Measurements from ENCODE around the gene IGF2BP3.

GRCh38 chr7:23377134-23377533 lies 93.2 kb downstream of the IGF2BP3 start:
- TF ChIP-seq POLR2A (IDR thresholded peaks at IDR 0.05; ENCODE audit: low read depth, low read length), result no peak
- no peak for TF ChIP-seq POLR2AphosphoS5 (IDR thresholded peaks at IDR 0.05; ENCODE audit: low read depth, low read length)
- no peak for TF ChIP-seq TAF1 (IDR thresholded peaks at IDR 0.05; ENCODE audit: low read depth, low read length)
- TF ChIP-seq SPI1 (IDR thresholded peaks at IDR 0.05; ENCODE audit: low read depth, low read length), result no peak
- TF ChIP-seq POU2F2 (IDR thresholded peaks at IDR 0.05; ENCODE audit: low read depth, low read length), result no peak

All from GM12891 (cell line).